HG03095 (cell line): ENCODE data around the gene MYL6B.
"Not testable (repeated sequence)": the region's sequence is repeated elsewhere in the genome, so short reads cannot be mapped to it uniquely, and the experiment has no call there.

Source experiments
- ATAC-seq: cut with Tn5 transposase; IDR thresholded peaks from one replicate; pipeline ENCODE4 v1.9.1; 2021; ENCODE audit warnings: moderate library complexity; ENCODE audit not compliant: unreplicated experiment

Gene MYL6B

DNA sequence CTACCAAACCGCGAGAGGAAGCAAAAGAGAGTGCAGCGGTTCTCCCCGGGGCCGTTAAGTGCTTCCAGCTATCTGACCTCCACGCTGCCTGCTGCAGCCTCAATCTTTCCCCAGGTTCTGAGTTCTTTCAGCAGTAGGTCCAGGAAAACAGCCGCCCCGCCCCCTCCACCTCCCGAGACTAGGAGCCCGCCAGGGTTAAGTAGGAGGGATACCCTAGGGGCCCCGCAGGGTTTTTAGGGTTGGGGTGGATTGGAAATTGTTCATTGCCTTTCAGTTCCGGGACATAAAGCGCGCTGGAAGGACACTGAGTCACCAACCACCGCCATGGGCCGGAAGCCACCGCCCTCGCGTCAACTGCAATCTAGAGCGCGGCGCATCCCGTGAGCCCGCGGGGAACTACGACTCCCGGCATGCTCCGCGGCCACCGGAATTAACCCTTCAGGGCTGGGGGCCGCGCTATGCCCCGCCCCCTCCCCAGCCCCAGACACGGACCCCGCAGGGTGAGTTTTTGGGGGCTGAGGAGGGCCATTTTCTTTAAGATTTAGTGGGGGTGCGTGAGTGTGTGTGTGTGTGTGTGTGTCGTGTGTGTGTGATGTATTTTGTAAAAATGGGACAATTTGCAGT is at the start of gene MYL6B:
MYL6B (plus strand) TSS at position 456 of the 624 bp plus-strand sequence. CDS start 1,332 bp downstream, outside the sequence.
- peak; percentile 87 for ATAC-seq

DNA sequence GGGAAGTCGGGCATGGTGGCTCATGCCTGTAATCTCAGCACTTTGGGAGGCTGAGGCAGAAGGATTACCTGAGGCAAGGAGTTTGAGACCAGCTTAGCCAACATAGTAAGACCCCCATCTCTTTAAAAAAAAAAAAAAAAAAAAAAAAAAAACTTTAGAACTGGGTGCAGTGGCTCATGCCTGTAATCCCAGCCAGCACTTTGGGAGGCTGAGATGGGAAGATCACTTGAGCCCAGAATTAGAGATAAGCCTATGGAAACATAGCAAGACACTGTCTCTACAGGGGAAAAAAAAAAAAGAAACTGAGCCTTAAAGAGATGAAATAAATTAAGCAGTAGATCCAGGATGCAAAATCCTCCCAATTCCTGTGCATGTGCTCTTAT is 49.7 kb upstream of the MYL6B start:
- ATAC-seq: no peak

DNA sequence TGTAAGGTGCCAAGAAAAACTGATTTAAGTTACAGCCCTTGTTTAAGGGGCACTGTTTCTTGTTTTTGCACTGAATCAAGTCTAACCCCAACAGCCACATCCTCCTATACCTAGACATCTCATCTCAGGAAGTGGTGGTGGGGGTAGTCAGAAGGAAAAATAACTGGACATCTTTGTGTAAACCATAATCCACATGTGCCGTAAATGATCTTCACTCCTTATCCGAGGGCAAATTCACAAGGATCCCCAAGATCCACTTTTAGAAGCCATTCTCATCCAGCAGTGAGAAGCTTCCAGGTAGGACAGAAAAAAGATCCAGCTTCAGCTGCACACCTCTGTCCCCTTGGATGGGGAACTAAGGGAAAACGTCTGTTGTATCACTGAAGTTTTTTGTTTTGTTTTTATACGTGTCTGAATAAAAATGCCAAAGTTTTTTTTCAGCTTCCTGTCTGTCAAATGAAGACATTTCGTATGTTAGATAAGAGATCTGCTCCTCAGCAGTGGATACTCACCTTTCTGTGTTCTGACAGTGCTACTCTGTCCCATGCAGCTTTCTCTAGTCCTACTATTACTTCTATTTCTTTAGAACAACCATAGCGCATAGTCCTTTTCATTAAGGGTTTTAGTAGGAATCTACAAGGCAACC is 49.2 kb upstream of the MYL6B start:
- ATAC-seq: no peak

DNA sequence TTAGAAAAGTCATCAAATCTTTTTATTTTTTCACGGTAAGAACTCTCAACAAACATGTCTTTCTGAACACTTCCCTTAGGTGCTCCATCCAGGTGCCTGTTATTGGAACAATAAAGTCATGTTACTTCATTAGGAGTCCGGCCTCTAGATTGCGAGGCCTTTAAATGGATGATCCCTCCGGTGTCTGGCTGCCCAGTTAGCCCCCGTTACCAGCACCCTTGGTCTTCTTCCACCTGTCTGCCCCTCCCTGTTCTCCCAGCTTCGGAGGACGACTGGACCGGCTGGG is 48.6 kb upstream of the MYL6B start:
- no peak for ATAC-seq

DNA sequence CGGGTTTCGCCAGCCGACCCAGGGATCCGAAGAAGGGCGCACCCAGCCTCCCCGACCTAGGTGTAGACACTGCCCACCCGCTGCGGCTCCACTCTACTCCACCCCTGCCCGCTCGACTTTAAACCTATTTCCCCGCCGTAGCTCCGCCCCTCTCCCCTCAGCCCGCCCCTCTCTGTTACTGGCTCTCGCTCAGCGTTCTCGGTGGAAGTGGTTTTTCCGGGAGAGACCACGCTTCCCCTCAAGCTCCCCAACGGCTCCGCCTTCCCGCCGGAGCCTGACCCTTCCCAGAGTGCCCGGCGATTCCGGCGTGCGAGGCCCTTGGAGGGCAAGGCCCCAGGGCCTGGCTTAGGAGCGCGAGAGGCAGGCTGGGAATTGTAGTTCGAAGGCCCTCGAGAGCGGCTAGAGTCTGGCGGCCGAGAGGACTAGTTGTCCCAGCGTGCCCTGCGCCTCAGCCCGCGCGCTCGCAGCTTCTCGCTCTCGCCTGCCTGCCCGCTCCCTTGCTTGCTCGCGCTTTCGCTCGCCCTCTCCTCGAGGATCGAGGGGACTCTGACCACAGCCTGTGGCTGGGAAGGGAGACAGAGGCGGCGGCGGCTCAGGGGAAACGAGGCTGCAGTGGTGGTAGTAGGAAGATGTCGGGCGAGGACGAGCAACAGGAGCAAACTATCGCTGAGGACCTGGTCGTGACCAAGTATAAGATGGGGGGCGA is 48.1 kb upstream of the MYL6B start, which contains the start of gene PA2G4:
PA2G4 (plus strand) TSS at position 451 of the 706 bp plus-strand sequence; CDS start at position 630, 179 bp downstream.
- ATAC-seq: peak; percentile 91

DNA sequence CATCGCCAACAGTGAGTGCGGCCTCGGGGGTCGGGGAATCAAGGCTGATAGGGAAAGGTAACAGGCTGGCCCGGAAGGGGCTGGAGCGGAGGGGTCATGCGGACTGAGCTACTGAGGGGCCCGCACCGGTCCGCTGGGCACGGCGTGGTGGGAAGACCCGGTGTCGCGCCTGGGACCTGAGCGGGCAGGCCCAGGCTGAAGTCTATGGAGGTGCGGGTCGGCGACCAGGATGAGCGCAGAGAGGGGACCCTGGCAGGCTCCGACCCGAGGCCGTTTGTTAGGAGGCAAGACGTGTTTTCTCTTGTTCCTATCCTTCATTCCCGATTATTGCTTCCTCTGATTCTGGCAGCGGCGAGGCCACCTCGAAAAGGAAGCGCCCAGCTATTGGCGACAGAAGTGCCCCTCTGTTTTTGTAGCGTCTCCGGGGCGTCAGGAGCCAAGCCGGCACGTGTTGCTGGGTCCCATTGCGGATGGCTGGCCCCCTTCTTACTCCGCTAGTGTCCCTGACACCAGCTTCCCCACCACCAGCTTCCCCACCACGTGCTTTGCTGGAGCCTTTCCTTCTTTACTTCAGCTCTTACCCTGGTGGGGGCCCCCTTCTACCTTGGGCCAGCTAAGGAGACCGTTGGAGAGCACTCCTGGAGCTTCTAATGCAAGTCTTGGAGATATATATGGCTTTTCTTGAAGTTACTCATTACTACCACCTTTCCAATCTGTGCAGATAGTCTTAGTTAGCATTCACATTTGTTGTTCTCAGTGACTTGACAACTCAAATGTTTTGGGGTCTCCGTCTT is 47.4 kb upstream of the MYL6B start:
- peak; percentile 10 for ATAC-seq

DNA sequence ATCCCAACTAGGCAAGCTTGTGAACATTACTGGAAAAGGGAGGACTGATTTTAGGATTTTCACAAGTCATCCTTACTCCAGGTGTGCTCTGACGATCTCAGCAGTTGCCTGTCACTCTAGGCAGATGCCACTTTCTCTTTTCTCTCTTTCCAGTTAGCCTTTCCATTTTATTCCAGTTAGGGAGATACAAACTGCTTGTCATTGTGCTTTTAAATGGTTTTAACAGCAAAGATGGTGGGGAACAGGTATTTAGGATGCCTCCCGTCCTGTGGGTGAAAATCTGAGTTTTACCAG is 46.8 kb upstream of the MYL6B start:
- no peak for ATAC-seq

DNA sequence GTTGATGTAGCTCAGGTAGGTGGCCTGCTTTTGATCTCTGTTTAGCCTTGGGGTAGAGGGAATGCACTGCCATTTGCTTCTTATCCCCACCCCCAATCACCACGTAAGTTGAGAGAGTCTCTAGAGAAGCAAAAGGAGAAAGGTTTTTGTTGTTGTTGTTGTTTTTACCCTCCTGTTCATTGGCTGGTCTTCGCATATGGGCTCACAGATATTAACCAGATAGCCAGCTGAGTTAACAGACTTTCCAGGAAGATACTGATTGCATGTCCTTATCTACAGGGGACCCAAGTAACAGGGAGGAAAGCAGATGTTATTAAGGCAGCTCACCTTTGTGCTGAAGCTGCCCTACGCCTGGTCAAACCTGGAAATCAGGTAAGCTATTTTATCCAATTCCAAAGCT is 45.1 kb upstream of the MYL6B start:
- no peak for ATAC-seq

DNA sequence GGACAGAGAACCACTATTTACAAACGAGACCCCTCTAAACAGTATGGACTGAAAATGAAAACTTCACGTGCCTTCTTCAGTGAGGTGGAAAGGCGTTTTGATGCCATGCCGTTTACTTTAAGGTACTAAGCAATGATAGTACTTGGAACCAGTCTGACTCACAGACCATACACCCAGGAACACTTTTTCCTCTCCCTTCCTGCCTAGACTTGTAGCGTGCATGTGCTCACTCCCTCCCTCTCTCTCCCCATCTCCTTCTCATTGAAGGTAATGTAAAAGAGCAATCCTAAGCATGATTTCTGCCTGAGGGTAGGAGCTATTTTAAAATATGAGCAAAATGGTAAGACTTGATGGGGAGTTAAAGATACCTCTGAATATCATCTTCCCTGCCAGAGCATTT is 41.8 kb upstream of the MYL6B start:
- ATAC-seq: no peak

DNA sequence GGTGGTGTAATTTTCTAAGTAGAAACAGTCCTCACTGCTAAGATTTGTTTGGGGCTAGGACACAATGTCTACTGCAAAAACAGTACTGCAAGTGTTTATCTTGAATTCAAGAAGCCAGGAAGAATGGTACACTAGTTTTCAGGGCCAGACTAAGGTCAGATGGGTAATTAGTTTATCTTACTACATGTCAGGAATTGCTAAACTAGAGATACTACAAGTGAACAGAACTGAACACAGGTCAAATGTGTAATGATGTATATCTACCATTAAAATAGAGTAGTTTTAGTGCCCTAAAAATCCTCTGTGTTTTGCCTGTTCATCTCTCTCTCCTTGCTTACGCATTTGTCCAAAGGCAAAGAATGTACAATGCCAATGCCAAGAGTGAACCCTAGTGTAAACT is 38.3 kb upstream of the MYL6B start:
- no peak for ATAC-seq

DNA sequence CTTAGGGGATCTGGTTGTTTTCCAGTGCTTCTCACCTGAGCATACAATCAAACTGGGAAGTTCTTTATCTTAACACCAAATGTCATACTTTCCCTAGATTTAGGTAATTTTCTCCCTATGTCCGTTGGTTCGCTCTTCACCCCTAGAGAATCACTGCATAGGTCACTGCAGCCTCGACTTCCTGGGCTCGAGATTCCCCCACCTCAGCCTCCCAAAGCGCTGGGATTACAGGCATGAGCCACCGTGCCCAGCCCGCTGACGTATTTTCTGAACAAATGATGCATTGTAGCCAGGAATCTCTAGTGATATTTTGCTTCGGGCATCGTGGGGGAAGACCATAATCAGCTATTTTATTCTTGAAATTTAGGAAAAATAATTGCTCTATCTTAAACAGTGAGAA is 37.1 kb upstream of the MYL6B start:
- ATAC-seq: no peak

DNA sequence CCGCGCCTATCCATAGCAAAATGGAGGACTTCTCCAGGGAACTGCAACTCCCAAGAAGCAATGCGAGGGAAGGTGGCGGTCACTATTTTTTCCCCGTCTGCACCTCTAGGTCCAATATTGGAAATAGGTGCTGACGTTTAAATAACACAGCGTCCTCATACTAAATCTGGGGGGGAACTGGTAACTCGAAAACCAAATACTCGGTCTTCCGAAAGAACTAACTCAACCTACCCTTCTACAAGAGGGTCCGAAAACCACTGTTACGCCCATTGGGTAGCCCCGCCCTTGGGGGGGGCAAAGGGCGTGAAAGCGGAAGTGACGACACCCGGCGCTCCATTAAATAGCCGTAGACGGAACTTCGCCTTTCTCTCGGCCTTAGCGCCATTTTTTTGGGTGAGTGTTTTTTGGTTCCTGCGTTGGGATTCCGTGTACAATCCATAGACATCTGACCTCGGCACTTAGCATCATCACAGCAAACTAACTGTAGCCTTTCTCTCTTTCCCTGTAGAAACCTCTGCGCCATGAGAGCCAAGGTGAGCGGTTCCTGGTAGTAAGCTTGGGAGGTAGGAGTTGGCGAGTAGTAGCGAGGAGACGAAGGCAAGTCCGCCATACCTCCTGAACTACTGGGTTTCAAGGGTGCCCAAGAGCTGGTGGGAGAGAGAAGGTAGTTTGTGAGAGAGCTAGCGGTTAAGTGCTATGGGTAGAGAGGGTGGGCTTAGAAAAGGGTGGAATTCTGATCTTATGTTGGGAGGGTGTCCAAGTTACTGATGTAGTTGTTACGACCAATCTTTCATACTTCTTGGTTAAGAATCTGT is 35.9 kb upstream of the MYL6B start, which contains the start of gene RPL41:
RPL41 (plus strand) TSS at position 367 of the 815 bp plus-strand sequence.
- ATAC-seq: peak; percentile 36

DNA sequence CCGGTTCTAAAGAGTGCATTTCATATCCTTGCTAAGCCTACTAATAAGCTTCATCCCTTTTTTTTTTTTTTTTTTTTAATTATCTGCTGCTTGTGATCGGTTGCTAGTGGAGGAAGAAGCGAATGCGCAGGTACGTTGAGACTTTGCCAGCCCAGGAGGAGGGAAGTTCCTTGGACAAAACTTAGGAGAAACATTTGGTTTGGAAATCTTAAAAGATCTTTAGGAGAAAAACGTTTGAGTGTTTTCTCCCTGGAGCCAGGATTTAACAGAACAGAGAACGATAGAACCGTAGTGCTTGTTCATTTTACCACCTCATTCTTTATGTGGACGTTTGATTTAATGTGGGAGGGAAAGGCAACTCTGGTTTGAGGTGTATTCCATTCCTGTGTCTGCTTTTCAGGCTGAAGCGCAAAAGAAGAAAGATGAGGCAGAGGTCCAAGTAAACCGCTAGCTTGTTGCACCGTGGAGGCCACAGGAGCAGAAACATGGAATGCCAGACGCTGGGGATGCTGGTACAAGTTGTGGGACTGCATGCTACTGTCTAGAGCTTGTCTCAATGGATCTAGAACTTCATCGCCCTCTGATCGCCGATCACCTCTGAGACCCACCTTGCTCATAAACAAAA is 35.2 kb upstream of the MYL6B start:
- ATAC-seq: not testable (repeated sequence)

DNA sequence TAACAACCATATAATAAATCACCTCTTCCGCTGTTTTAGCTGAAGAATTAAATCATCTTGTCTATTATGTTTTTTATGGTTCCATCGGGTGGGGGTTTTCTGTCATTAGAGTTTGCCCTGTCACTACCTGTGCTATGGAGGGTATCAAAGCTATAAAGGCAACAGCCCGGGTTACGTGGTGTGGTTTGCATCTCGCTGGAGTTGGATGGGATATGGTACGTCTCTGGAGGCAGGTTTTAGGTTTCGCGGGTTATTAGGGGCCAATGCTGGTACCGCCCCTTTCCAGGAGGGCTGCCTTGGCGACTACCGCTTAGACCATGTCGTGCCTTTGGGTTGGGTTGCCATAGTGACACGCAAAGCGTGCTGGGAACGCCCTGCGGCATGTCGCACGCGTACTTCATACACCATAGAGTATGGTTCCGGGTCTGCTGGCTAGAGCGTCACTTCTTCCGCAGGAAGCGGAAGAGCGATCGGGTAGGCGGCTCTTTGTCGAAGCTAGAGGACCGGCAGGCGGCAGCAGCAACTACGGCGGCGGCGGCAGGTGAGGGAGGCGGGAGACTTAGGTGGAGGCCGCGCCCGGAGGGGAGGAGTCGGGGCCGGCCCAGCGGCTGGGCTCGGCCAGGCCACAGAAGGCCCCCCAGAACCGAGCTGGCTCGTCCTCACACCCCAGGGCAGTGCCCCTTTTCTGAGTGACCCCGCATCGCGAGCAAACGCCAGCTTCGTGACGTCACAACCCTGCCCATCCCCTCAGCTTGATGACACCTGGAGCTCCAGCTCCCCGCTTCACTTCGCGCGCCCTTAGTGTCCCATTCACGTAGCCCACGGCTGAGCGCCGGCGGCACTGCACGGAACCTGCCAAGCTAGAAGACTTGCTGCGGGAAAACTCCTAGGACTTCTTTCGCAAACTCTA is 34.4 kb upstream of the MYL6B start, which contains the start of gene ZC3H10:
ZC3H10 (plus strand) TSS at position 489 of the 910 bp plus-strand sequence. CDS start 2,297 bp downstream, outside the sequence.
- ATAC-seq: peak; percentile 68

DNA sequence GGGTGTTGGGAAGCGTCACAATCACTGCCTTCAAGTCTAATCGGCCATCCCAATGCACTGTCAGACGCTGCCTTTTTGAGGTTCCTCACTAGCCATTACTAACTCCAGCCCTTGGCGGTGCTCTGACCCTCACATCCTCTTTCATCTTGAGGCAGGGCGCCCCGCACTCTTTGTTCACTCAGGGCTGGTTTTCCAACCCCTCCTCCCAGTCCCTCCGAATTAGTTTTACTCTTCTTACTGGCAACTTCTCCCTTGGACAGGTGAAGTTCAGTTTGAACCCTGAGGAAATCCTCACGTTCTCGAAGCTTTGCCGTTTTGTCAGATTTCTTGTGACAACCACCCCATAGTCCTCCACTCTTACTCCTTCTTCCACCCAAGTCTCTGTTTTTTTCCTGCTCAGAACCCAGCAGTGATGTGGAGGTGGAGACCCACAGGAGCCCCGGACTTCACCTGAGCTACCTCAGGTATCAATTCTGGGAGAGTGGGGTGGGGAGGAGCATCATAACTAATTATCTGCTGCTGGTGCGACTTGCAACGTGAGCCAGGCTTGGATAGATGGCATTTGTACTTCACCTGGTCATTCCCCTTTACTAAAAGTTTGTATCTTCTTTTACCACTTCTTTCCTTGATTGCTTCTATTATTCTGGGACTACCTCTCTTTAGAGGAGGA is 33.6 kb upstream of the MYL6B start:
- no peak for ATAC-seq

DNA sequence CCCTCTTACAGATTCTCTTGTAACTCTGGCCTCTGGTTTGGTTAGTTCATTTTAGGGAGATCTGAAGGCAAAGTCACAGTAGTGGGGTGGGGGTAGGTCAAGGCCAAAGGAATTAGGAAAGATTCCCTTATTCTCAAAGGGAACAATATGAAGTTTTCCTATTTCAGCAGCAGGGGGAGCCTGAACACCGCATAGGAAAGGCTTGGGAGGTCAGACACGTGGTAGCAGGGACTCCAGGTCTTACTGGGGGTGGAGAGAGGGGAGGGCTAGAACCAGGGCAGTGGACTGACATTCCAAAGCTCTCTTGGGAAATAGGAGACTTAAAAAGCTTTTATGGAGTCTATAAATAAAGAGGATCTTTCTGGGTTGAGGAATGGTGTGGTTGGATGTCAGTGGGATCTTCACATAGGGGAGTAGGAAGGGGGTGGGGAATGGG is 33.0 kb upstream of the MYL6B start:
- ATAC-seq: no peak

DNA sequence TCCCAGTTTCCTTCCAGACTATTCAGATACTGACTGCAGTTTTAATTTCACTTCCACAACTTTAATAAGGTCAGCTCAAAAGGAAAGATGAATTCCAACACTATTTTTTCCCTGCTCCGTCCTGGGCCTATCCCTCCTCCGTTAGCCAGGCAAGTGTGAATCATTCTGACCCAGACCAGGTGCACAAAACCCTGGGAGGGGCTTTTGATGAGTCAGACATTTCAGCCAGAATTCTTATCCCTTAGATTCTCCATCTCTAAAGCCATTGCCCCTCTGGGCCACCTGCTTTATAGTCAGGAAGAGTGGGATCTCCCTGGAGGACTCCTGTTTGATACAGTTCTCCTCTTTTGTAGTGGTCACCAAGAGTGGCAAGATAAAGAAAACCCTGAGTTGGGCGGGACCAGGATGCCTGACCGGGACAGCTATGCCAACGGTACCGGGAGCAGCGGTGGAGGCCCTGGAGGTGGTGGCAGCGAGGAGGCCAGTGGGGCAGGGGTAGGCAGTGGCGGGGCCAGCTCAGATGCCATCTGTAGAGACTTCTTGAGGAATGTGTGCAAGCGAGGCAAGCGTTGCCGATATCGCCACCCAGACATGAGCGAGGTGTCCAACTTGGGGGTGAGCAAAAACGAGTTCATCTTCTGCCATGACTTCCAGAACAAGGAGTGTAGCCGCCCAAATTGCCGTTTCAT is 32.1 kb upstream of the MYL6B start:
- ATAC-seq: no peak
